ENCODE data around the gene METTL26.

DNA sequence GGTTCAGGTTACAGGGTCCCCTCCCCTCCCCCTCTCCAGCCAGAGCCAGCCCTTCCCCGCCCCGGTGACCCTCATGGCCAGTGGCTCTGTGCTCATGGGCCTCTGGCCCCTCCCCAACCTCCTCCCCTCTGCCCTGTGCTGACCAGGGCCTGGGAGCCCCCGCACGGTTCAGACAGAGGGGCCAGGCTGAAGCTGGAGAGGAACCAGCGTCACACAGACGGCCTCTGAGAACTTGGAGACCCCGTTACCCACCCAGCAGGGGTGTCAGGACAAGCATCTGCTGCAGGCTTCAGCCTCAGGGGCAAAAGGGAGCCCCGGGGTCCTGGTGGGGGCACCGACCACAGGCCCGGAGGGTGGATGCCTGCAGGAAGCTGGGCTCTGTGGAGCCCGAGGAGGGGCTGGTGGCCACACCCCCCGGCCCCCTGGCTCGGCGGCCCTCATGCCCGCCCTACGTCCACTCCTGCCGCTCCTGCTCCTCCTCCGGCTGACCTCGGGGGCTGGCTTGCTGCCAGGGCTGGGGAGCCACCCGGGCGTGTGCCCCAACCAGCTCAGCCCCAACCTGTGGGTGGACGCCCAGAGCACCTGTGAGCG, 5.2 kb downstream of the METTL26 start, which contains the start of gene WFIKKN1:
- no peak for TF ChIP-seq CTCF (IDR thresholded peaks at IDR 0.05)
- no peak for TF ChIP-seq POLR2AphosphoS5 (IDR thresholded peaks at IDR 0.05)
- TF ChIP-seq POLR2A (IDR thresholded peaks at IDR 0.05), result no peak
